HG03280 (cell line): Measurements from ENCODE around the gene ATP5MG.
"Not testable (repeated sequence)": the region's sequence is repeated elsewhere in the genome, so short reads cannot be mapped to it uniquely, and the experiment has no call there.

Source experiments
- ATAC-seq: cut with Tn5 transposase; IDR thresholded peaks from one replicate; pipeline ENCODE4 v1.9.1; 2021; ENCODE audit warnings: mild to moderate bottlenecking, moderate library complexity; ENCODE audit not compliant: unreplicated experiment

ATP5MG gene

GRCh38 chr11:118401151-118401879 lies at the start of gene ATP5MG:
TSS of gene ATP5MG (plus strand) at chr11:118401606. CDS start at chr11:118401666, 60 bp downstream.
- peak; percentile 59 for ATAC-seq

DNA sequence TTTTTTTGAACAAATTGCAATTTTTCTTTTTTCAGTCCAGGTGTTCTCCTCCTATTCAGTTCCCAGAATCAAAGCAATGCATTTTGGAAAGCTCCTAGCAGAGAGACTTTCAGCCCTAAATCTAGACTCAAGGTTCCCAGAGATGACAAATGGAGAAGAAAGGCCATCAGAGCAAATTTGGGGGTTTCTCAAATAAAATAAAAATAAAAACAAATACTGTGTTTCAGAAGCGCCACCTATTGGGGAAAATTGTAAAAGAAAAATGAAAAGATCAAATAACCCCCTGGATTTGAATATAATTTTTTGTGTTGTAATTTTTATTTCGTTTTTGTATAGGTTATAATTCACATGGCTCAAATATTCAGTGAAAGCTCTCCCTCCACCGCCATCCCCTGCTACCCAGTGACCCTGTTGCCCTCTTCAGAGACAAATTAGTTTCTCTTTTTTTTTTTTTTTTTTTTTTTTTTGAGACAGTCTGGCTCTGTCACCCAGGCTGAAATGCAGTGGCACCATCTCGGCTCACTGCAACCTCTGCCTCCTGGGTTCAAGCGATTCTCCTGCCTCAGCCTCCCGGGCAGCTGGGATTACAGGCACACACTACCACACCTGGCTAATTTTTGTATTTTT lies 48.2 kb upstream of the ATP5MG start:
- no peak for ATAC-seq

DNA sequence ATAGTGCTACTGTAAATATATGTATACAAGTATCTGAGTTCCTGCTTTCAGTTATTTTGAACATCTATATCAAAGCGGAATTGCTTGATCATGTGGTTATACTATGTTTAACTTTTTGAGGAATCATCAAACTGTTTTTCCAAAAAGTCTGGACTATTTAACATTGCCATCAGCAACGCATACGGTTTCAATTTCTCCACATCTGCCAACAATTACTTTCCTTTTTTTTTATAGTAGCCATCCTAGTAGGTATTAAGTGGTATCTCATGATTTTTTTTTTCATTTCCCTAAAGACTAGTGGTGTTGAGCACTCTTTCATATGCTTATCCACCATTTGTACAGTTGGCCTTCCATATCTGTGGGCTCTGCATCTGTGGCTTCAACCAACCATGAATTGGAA lies 43.3 kb upstream of the ATP5MG start:
- no peak for ATAC-seq

DNA sequence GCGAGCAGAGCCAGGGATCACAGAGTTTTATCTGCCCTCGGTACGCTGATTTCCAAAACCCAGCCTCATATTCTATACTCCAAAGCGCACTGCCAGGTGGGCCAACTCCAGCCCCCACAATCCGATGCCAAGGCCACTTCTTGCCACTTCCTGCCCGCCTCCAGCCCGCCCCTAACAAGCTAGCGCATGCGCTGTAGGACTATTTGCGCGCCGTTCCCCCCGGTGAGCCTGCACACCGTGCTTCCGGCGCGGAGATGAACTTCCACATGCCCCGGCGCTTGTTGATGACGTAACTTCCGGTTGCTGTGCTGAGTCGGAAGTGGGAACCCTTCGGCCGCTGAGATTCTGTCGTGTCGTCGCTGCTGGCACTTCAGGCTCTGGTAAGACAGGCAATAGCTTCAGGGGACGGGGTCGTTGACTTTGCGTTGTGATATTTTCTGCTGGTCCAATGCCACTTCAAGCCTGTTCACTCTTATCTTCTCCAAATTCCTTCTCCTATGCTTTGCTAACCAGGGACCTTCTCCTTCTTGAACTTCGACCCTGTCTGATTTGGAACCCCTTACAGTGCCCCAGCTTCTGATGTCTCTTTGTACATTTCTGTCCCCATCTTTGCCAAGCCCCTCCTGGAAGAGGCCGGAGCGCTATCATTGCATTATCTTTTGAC lies 42.0 kb upstream of the ATP5MG start, which contains the start of gene UBE4A:
Gene UBE4A, plus strand, starts transcription at position 306 of the 664 bp plus-strand sequence. CDS start 5,481 bp downstream, outside the sequence.
- peak; percentile 97 for ATAC-seq

DNA sequence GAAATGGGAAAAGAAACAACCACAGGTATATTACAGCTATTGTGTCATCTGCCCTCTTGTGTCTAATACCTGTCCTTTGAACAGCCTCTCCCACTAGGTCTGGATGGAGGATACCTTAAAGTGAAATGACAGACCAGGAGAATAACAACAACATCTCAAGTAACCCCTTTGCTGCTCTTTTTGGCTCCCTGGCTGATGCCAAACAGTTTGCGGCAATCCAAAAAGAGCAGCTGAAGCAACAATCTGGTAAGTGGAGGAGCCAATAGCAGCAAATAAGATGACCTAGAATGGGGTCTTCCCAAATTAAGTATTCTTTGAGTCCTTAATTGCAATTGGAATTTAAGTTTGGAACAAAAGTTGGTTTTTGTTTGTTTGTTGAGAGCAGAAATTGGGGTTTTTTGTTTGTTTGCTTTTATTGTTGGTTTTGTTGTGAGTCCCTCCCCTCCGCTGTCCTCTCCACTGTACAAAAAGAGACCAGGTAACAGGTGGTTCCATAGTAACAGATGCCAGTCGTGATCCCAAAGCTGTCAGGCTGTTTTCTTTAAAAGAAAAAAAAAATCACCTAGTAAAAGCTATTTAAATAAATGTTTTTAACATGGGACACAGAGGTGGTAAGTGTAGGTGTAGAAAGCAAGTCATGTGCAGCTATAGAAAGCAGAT lies 36.3 kb upstream of the ATP5MG start:
- no peak for ATAC-seq

DNA sequence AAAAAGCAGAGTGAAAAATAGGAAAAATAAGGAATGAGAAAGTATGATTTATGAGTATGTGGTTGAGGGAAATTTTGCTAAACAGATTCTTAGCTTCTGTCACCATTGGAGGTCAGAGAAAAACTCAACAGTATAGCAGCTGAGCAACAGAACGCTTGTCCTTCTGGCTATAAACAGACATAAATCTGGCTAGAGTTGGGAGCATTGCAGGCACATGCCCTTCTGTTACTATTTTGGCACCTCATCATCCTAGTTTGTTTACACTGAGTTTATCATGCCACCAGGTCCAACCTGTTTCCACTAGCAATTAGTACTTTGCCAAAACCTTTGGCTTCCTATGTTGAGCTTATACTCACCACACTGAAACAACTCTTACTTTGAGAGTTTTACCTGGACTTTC lies 35.1 kb upstream of the ATP5MG start:
- no peak for ATAC-seq

DNA sequence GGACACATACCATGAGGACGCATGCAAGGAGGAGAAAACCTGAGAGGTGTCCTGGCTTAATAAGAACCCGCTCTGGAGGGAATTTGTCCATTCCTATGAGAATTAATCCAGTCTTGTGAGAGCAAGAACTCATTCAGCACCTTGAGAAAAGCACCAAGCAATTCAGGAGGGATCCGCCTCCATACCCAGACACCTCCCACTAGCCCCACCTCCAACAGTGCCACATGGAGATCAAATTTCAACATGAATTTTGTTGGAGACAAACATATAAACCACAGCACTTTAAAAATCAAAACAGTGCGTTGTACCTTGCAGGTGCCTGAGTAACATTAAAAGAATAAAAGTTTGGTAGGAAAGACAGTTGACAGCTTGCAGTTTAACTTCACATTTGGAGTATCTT lies 30.6 kb upstream of the ATP5MG start:
- no peak for ATAC-seq

DNA sequence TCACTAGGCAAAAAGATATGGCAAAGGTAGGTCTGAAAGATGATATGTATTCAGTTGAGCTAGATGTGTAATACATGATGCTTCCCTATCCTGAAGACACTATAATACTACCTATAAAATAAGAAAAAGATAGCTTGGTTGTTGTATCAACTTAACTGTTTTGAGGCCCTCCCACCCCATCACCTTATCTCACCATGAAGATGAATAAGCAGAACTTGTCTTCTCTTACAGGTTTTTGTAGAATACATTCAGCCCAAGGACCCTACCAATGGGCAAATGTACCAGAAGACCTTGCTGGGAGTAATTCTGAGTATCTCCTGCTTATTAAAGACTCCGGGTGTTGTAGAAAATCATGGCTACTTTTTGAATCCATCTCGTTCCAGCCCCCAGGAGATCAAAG lies 28.1 kb upstream of the ATP5MG start:
- ATAC-seq, result no peak

- ATAC-seq, result no peak
These were observed 27.5 kb upstream of the ATP5MG start for GRCh38 chr11:118373871-118374270.

GRCh38 chr11:118374729-118375128 lies 26.7 kb upstream of the ATP5MG start:
- no peak for ATAC-seq

DNA sequence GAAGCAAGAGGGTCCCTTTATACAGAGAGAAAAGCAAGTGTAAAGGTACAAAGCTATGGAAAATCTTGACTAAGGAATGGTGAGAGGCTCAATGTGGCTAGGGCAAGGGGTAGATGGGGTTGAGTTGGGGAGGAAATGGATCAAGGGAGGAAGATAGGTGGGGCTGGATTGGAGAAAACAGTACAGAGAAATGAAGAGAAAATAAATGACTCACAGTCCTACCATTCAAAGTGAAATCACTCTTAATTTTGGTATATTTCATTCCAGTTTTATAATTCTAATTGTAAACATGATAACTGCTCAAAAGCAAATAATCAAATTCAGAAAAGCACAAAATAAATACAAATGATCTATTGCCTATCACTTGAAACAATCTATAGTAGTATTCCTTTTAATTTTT lies 25.4 kb upstream of the ATP5MG start:
- no peak for ATAC-seq

DNA sequence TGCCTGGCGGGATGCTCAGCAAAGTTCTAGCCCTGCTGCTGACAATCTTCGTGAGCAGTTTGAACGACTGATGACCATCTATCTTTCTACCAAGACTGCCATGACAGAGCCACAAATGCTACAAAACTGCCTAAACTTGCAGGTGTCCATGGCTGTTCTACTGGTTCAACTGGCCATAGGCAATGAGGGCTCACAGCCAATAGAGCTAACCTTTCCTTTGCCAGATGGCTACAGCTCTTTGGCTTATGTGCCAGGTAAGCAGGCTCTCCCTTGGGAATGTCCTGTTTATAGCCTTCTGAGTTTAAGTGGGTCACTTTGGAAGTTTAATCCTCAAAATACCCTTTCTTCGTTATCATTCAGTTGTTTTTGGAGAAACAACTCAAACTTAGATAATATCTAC lies 21.9 kb upstream of the ATP5MG start:
- no peak for ATAC-seq

- ATAC-seq, result no peak
These were observed 20.8 kb upstream of the ATP5MG start for GRCh38 chr11:118380571-118380970.

DNA sequence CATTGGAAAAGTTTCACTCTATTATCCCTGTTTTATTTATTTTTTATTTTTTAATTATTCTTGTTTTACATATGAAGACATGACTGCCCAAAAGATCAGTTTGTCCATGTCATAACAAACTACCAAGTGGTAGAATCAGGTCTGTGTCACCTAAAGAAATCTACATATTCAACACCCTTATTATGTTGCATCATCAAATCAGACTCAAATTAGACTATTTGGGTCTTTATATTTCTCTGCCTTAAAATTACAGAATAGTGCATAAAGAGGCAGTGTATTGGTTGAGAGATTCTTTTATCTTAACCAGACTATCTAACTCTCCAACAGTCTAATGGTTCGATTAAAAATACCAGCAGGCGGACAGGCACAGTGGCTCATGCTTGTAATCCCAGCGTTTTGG lies 18.5 kb upstream of the ATP5MG start:
- no peak for ATAC-seq

DNA sequence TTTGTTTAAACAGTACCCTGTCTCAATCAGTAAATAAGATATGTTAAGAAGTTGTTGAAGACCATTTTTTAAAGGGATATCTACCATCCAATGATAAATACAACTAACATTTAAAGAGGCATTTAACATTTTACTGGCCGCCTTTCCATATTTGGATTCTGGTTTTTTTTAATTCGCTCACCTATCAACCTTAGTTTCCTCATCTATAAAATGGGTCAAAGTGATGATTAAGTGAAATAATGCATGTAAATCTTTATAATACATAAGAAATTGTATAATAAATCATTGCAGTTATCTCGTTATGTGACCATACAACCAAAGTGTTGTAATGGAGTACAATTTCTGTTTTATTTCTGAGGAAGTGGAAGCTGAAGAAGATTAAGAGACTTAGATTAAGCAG lies 17.7 kb upstream of the ATP5MG start:
- ATAC-seq, result no peak

DNA sequence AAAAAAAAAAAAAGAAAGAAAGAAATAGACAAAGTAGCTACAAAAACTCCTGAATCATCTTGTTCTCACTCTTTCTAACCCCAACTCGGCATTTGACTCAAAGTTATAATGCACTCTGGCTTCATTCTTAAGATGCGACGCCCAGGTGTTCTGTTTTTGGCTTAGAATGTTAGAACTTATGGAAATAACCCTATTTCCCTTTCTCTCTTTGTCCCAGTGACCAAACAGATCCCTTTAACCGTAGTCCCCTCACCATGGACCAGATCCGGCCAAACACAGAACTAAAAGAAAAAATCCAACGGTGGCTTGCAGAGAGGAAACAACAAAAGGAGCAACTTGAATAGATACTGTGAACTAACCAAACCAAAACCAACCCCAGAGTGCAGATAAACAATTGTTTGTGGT lies 5.3 kb upstream of the ATP5MG start:
- ATAC-seq, result no peak

- ATAC-seq, result no peak
These were observed 4.0 kb upstream of the ATP5MG start for GRCh38 chr11:118397448-118397847.

- peak; percentile 57 for ATAC-seq
These were observed 2.4 kb upstream of the ATP5MG start for GRCh38 chr11:118398791-118399559.

DNA sequence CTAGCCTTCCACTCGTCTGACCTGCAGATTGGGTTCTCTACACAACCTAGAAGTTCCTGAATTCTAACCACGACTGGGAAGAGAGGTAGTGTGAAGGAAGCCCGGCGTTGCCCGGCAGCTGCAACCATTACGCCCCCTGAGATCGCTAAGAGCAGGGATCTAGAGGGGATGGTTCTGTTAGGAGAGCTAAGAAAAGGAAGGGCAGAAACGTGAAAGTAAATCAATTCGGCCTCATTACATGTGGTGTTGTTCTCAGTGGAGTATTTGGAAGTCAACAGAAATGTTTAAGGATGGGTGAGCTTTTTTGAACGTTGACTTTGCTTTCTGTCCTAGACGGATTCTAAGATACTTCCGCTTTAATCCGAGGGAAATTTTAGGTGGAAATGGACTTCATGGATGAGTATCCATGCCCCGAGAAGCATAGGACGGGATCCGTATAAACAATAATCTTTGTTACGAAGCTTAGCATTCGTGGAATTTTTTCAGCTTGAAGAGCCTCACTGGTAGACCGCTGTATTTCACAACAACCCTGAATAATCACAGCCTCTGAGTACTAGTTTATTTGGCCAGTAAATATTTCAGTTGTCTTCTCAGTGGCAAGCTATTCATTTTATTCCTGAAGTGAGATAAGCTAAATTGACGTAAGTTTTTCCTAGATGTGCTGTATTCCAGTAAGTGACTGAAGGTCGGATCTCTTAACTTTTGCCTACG lies 629 bp downstream of the ATP5MG start:
- ATAC-seq, result no peak

DNA sequence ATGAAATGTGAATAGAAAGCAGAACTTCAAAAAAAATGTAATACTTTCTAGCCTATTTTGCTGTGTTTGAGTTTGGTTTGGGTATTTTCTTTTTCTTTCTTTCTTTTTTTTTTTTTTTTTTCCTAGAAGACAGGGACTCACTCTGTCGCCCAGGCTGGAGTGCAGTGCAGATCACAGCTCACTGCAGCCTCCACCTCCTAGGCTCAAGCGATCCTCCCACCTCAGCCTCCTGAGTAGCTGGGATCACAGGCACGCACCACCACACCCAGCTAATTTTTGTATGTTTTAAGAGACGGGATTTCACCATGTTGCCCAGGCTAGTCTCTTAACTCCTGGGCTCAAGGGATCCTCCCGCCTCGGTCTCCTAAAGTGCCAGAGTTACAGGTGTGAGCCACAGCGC lies 1.2 kb downstream of the ATP5MG start:
- ATAC-seq, result not testable (repeated sequence)
